Natural killer cell (primary cell): ENCODE data around the gene KDM2B. TPM values are rescaled to one million over a fixed set of nuclear protein-coding genes. Genes with fewer than 3 reads are reported as not detected.

Experiments used
- ATAC-seq, 3 donors: fragments of 150-1000 bp in 2 of 3; fragments of 200-7000 bp in 1 of 3; cut with Tn5 transposase; 1 replicate in 1 of 3; 2 replicates in 2 of 3; pipeline ENCODE4 v1.10.0; 2021; ENCODE audit warnings: mild to moderate bottlenecking in 2 of 3, moderate library complexity in 2 of 3
- DNase-seq, 2 donors: peaks; one replicate each; pipeline versions ENCODE4 v3.0.0 to v3.0.0-alpha.2; 2013 to 2021; ENCODE audit warnings: mixed read lengths in 1 of 2
- H3K27ac ChIP-seq: one replicate; pipeline ENCODE4 v1.5.1; 2013; ENCODE audit warnings: mild to moderate bottlenecking, low read length
- H3K27me3 ChIP-seq: one replicate; pipeline ENCODE4 v1.6.1; 2013; ENCODE audit warnings: low read length; ENCODE audit not compliant: control insufficient read depth, insufficient read depth
- H3K36me3 ChIP-seq: one replicate; pipeline ENCODE4 v1.6.1; 2013; ENCODE audit warnings: low read length; ENCODE audit not compliant: control insufficient read depth, insufficient read depth
- H3K4me1 ChIP-seq: one replicate; pipeline ENCODE4 v1.6.1; 2013; ENCODE audit warnings: low read length; ENCODE audit not compliant: control insufficient read depth, insufficient read depth
- H3K4me3 ChIP-seq: one replicate; pipeline ENCODE4 v1.5.1; 2013; ENCODE audit warnings: low read length
- H3K9me3 ChIP-seq: one replicate; pipeline ENCODE4 v1.6.1; 2013; ENCODE audit warnings: low read length; ENCODE audit not compliant: control insufficient read depth, insufficient read depth
- H3K27ac Mint-ChIP-seq, 2 donors: one replicate each; pipeline ENCODE4 v1.8.0; 2022; ENCODE audit warnings: mild to moderate bottlenecking in 2 of 2, mixed read lengths in 2 of 2, moderate library complexity in 1 of 2
- H3K27me3 Mint-ChIP-seq, 2 donors: one replicate each; pipeline ENCODE4 v1.8.0; 2022; ENCODE audit warnings: low read depth in 2 of 2, mixed read lengths in 2 of 2
- H3K36me3 Mint-ChIP-seq: one replicate; pipeline ENCODE4 v1.8.0; 2022; ENCODE audit warnings: mixed read lengths
- H3K4me1 Mint-ChIP-seq, 2 donors: one replicate each; pipeline ENCODE4 v1.8.0; 2022; ENCODE audit warnings: mixed read lengths in 2 of 2
- H3K4me3 Mint-ChIP-seq: one replicate; pipeline ENCODE4 v1.8.0; 2022; ENCODE audit warnings: mild to moderate bottlenecking, moderate library complexity, mixed read lengths
- H3K9me3 Mint-ChIP-seq, 2 donors: one replicate each; pipeline ENCODE4 v1.8.0; 2022; ENCODE audit warnings: mixed read lengths in 2 of 2
- CTCF ChIP-seq: fragments of 200-600 bp; IDR thresholded peaks from one replicate; pipeline ENCODE4 v1.8.0; 2022; ENCODE audit warnings: antibody characterized with exemption
- WGBS: methylation state at CpG from one replicate; pipeline ENCODE4 v1.1.7; 2013; ENCODE audit warnings: missing lambda C conversion rate; ENCODE audit not compliant: insufficient coverage; 5-methylcytosine and 5-hydroxymethylcytosine counted together
- intact Hi-C: fragments of 100-400 bp; cut with micrococcal nuclease; formaldehyde crosslinking; loops from one replicate; pipeline ENCODE4 v1.14.2; 2022
- total RNA-seq, 4 donors: library from RNA; stranded (reverse); fragments of 120-200 nt in 1 of 4; gene quantifications; one replicate each; pipeline versions ENCODE4 v1.2.3 to v1.2.4, GENCODE V29; 2013 to 2022

The KDM2B gene
- total RNA-seq, 3 donors from 2014 or later (not counting 1 experiment from before 2014, with no cell fraction given) = 97.3 to 106 (median 98.1) TPM

GRCh38 chr12:121603581-121603980 lies 22.8 kb upstream of the KDM2B start:
- no peak overlapping the region for H3K27ac ChIP-seq
- intact Hi-C loops = no loop called here
- 98% methylated on average over 6 of the region's 6 CpGs for WGBS

GRCh38 chr12:121602766-121603165 lies 21.9 kb upstream of the KDM2B start:
- Mint-ChIP-seq H3K4me1 (no peaks in the 10 kb centered on the region), H3K4me3 (no peak overlapping the region), H3K27me3 (no peaks in the 10 kb centered on the region), H3K9me3 (no peaks in the 10 kb centered on the region), H3K27ac (no peak overlapping the region), H3K36me3 (no peaks in the 10 kb centered on the region)
- ATAC-seq (no peak), DNase-seq (no peak)
- intact Hi-C loops = no loop called here
- no peaks in the 10 kb centered on the region for H3K9me3 ChIP-seq
- WGBS = 96% methylated on average over 4 of the region's 6 CpGs
- no peaks in the 10 kb centered on the region for H3K36me3 ChIP-seq
- H3K27ac ChIP-seq = no peak overlapping the region
- H3K4me1 ChIP-seq = no peaks in the 10 kb centered on the region
- no peaks in the 10 kb centered on the region for H3K27me3 ChIP-seq
- H3K4me3 ChIP-seq = no peak overlapping the region
- TF ChIP-seq CTCF = no peak

More at GRCh38 chr12:121603581-121603980, 22.8 kb upstream of the KDM2B start:
- no peak for TF ChIP-seq CTCF
- Histone ChIP-seq H3K4me1 (no peaks in the 10 kb centered on the region), H3K9me3 (no peaks in the 10 kb centered on the region), H3K36me3 (no peaks in the 10 kb centered on the region), H3K27me3 (no peaks in the 10 kb centered on the region), H3K4me3 (no peak overlapping the region)
- Mint-ChIP-seq H3K27me3 (no peaks in the 10 kb centered on the region), H3K4me3 (no peak overlapping the region), H3K9me3 (no peaks in the 10 kb centered on the region), H3K36me3 (no peaks in the 10 kb centered on the region), H3K27ac (no peak overlapping the region), H3K4me1 (peaks cover 0 to 3% of the 10 kb centered on the region in 2 donors)
- DNase-seq (no peak), ATAC-seq (no peak)

GRCh38 chr12:121600702-121601336 lies 20.0 kb upstream of the KDM2B start:
- intact Hi-C loops = no loop called here
- Mint-ChIP-seq H3K36me3 (no peaks in the 10 kb centered on the region), H3K4me1 (no peaks in the 10 kb centered on the region), H3K4me3 (no peak overlapping the region), H3K27me3 (no peaks in the 10 kb centered on the region), H3K27ac (no peak overlapping the region), H3K9me3 (no peaks in the 10 kb centered on the region)
- TF ChIP-seq CTCF = no peak
- no peak overlapping the region for H3K27ac ChIP-seq
- no peak overlapping the region for H3K4me3 ChIP-seq
- no peaks in the 10 kb centered on the region for H3K9me3 ChIP-seq
- ATAC-seq = no peak
- DNase-seq = no peak
- no peaks in the 10 kb centered on the region for H3K4me1 ChIP-seq
- no peaks in the 10 kb centered on the region for H3K27me3 ChIP-seq
- no peaks in the 10 kb centered on the region for H3K36me3 ChIP-seq
- 98% methylated on average over 6 of the region's 6 CpGs for WGBS

- no peak for DNase-seq
- 99% methylated on average over 5 of the region's 5 CpGs for WGBS
- no peak overlapping the region for H3K4me3 ChIP-seq
- H3K4me1 Mint-ChIP-seq = peaks cover 15 to 16% of the 10 kb centered on the region in 2 donors
- ATAC-seq = no peak
- H3K9me3 Mint-ChIP-seq = no peaks in the 10 kb centered on the region
- no peak overlapping the region for H3K27ac ChIP-seq
- H3K36me3 Mint-ChIP-seq = no peaks in the 10 kb centered on the region
- H3K27me3 Mint-ChIP-seq = no peaks in the 10 kb centered on the region
- H3K4me1 ChIP-seq = peaks cover 10% of the 10 kb centered on the region
- H3K4me3 Mint-ChIP-seq = no peak overlapping the region
- no peaks in the 10 kb centered on the region for H3K9me3 ChIP-seq
- no peak overlapping the region for H3K27ac Mint-ChIP-seq
- TF ChIP-seq CTCF = no peak
- H3K27me3 ChIP-seq = no peaks in the 10 kb centered on the region
- intact Hi-C loops = no loop called here
- H3K36me3 ChIP-seq = peaks cover 2% of the 10 kb centered on the region
These were observed 15.7 kb upstream of the KDM2B start for GRCh38 chr12:121596526-121596925.
